CD4-positive, alpha-beta T cell treated with Interferon gamma for 1 hour (primary cell): ENCODE measurements around the gene HIVEP1.
A peak's percentile ranks its signal among the peaks of the same experiment; 100 is the strongest.
"Not testable (repeated sequence)": the region's sequence is repeated elsewhere in the genome, so short reads cannot be mapped to it uniquely, and the experiment has no call there.

Experiments
- DNase-seq: peaks from one replicate; pipeline ENCODE4 v3.0.0-alpha.2; 2020

Gene HIVEP1

DNA sequence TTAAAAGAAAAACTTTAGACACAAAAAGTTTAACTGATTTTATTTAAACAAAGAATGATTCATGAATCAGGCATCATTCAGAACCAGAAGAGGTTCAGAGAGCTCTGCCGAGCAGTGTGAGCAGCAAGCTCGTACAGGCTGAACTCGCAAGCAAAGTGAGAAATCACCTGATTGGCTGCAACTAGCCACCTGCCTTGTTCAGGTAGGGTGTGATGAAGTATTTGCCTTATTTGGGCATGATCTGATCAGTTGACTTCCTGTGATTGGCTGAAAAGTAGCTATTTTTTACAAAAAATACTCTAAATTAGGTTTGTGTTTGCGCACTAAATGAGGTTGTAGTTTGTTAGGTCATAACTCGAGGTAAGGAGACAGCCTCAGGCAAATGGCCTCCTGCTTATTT, 80.7 kb downstream of the HIVEP1 start:
- DNase-seq = no peak

DNA sequence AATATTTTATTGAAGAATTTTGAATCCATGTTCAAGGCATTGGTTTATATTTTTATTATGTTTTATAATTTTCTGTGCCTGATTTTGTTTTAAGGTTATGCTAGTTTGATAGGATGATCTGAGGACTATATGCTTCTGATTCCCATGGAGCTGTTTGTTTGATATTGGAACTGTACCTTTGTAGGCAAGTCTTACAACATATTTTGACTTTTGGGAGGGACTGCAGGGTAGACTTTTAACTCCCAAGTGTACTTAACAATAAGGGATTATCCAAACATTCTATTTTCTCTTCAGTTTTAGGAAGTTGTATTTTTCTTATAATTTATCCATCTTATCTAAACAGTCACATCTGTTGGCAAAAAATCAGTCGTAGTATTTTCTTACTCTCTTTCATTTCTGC, 82.6 kb downstream of the HIVEP1 start:
- DNase-seq = no peak

DNA sequence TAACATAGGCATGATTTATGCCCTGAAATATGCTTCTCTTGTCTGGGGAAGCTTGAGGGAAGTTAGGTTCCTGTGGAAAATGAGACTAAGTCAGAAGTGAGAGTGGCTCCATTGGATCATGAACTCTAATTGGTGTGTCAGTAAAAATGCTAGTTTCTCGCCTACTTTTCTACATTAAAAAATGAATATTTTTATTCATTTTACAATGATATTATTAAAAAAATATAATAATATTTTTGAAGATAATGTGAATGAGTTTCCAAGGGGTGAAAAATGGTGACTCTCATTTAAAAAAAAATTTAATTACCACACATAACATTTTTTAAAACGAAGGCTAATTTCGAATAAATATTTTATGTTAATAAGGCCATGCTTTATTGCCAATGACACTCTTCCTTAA, 84.2 kb downstream of the HIVEP1 start:
- no peak for DNase-seq

DNA sequence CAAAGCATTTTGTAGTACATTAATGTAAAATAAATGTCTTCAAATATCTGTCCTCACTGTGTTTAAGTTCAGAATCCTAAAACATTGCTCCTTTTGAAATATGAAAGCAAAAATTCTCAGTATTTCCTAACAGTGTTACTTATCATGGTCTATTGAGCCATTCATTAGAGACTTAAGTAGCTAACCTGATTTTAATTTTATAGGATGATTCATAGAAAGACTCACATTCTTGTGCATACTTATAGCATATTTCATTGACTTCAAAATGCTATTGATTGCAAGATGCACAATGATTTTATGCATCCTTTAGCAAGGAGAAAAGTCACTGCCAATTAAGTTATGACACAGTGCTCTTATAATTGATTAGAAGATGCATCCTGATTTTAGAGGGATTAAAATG, 85.7 kb downstream of the HIVEP1 start:
- no peak for DNase-seq

DNA sequence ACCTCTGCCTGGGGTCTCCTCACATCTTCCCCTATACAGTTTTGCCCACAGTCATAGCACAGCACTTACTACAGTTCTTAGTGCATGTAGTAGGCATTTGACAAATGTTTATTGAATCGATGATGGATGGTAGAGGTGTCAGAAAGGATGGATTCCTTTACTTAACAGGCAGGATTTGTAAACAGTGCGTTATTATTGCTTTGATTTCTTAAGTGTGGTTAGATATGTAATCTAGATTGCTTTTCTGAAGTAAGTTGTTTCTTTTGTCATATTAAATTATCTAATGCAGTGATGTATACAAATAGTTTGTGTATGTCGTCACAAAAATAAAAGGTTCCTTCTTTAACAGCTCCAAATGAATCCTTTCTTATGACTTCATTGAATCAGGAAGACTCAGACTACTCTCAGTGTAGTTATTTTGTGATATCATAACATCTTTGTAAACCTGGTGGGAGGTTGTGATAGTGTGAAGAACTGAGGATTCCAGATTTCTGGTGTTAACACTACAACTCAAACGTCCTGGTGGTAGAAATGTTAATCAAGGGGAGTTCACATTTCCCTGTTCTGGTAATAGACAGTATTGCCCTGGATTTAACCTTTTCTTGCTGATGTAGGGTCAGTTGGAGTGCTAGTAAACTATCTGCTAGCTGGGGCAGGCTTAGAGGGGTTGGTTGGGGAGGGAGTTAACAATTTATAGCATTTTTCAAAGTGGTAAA, 87.7 kb downstream of the HIVEP1 start:
- no peak for DNase-seq

DNA sequence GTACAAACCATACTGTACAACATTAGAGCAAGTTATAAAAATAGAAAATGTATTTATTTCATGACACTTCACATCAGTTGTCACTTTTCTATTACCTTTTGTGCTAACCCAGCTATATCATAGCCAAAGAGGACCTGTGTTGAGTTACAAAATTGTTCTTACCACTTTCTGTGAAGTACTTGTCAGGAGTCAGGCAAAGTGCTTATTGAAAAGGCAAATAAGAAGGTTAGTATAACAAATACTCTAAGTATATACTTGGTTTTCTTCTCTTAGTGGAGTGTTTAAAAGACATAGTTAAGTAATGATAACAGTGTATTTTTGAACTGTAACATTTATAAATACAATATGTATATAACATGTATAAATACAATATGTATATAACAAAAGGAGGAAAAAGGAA, 88.9 kb downstream of the HIVEP1 start:
- DNase-seq = no peak

DNA sequence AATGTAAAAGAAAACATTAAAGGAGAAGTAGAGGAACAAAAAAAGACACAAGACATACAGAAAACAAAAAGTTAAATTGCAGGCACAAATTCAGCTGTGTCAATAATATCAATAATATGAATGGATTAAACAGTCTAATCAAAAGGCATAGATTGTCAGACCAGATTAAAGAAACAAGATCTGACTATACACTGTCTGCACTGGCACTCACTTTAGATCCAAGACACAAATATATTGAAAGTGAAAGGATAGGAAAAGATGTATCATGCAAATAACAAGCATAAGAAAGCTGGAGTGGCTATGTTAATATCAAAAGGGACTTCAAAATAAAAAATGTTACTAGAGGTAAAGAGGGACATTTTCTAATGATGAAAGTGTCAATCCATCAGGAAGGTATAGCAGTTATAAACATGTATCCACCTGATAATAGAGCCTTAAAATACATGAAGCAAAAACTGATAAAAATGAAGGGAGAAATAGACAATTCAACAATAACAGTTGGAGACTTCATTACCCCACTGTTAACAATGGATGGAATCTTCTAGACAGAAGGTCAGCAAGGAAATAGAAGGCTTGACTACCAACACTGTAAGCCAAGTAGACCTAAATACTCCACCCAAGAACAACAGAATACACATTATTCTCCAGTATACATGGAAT, 89.7 kb downstream of the HIVEP1 start:
- no peak for DNase-seq

DNA sequence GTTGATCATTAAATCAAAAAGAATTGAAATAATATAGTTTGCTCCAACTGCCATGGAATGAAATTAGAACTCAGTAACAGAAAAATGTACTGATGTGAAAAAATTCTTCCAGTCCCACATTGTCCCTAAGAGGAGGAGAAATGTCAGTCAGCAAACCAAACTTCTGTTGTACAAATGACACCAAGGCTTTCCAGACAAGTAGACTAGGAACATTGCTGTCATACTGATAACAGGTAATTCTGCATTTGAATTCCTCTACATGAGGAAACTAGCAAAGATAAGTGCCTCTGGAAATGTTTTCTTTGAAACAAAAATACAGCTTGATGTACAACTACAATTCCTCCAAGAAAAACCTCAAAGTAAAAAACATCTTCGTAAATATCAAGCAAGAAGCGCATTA, 90.2 kb downstream of the HIVEP1 start:
- DNase-seq = no peak

DNA sequence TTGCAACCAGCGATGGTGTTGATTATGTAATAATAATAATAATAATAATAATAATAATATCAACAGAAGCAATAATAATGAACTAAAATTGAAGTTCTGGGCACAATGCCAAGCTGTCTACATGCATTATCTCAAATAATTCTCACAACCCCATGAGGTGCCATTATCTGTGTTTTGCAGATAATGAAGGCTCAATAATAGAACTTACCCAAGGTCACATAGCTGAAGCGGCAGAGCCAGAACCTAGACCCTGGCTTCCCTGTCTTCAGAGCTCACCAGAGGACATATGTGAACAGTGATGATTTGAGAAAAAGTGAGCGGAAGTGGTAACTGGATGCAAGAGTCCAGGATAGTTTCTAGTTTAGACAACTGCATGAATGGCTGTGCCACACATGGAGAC, 91.0 kb downstream of the HIVEP1 start:
- DNase-seq = no peak

DNA sequence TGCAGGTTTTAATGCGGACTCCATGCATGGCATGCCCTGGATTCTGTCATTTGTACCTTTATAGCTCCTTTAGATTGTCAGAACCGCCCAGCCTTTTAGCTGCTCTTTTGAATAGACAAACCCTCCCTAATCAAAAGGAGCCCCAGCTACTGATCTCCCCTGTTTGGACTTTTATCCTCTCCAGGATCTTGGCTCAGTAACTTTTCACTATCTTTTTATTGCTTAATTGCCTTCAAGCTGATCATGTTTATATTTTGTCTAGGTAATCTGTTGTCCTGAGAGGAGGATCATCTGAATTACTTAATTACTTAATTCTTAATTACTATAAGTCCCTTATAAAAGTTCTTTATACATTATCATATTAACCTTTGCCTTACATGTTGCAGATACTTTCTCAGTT, 93.2 kb downstream of the HIVEP1 start:
- DNase-seq = no peak

DNA sequence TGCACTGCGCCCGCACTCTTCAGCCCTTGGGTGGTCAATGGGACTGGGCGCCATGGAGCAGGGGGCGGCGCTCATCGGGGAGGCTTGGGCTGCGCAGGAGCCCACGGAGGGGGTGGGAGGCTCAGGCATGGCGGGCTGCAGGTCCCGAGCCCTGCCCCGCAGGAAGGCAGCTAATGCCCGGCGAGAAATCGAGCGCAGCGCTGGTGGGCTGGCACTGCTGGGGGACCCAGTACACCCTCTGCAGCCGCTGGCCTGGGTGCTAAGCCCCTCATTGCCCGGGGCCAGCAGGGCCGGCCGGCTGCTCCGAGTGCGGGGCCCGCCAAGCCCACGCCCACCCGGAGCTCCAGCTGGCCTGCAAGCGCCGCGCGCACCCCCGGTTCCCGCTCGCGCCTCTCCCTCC, 96.3 kb downstream of the HIVEP1 start:
- not testable (repeated sequence) for DNase-seq

DNA sequence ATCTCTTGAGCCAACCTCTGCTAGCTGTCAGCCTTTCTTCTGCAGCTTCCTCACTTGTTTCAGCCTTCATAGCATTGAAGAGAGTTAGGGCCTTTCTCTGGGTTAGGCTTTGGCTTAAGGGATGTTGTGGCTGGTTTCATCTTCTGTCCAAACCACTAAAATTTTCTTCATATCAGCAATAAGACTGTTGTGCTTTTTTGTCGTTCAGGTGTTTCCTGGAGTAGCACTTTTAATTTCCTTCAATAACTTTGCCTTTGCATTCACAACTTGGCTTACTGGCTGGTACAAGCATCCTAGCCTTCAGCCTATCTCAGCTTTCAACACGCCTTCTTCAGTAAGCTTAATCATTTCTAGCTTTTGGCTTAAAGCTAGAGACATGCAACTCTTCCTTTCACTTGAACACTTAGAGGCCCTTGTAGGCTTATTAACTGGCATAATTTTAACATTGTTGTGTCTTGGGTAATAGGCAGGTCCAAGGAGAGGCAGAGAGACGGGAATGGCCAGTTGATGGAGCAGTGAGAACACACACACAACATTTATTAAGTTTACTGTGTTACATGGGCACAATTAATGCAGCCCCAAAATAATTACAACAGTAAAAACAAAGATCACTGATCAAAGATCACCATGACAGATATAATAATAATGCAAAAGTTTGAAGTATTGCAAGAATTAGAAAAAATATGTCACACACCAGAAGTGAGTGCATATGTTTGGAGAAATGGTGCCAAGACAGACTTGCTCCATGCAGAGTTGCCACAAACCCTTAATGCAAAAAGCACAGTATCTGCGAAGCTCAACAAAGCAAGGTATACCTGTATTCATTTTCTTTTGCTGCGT, 98.6 kb downstream of the HIVEP1 start:
- DNase-seq = no peak

DNA sequence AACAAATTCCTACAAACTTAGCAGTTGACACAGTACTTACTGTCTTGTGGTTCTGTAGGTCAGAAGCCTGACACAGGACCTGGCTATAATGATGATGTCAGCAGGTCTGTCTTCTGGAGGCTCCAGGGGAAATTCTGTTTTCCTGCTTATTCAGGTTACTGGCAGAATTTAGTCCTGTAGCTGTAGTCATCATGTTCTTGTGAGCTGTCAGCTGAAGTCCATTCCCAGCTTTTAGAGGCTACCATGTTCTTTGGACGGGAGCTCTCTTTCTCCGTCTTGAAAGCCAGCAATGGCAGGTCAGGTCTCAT, 99.2 kb downstream of the HIVEP1 start:
- no peak for DNase-seq

DNA sequence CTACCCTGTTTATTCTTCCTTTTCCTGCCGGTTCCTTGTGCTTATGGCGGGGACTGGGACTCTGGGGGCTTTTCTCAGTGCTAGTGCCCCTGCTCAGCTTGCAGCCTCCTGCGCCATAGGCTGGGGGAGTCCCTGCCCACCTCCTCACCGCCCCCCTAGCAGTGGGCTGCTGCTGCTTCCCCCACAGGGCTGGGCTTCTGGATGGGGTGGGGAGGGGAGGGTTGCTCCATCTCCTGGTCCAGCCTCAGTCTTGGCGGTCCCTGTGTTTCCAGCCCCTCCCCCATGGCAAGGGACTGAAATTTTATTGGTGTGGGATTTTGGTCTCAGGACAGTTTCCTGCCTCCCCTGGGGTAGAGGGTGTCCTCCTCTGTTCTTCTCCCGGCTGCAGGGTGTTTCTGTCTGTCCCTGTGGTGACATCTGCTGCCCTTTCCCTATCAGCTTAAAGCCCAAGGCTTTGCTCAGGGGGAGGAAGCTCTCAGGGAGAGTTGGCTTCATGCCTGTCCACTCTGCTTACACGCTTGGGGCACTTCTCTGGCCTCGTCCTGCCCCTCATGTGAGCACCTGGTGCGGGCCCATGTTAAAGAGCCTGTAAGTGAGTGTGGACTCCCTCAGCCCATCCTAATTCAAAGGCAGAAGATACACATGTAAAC, 100.6 kb downstream of the HIVEP1 start:
- no peak for DNase-seq

DNA sequence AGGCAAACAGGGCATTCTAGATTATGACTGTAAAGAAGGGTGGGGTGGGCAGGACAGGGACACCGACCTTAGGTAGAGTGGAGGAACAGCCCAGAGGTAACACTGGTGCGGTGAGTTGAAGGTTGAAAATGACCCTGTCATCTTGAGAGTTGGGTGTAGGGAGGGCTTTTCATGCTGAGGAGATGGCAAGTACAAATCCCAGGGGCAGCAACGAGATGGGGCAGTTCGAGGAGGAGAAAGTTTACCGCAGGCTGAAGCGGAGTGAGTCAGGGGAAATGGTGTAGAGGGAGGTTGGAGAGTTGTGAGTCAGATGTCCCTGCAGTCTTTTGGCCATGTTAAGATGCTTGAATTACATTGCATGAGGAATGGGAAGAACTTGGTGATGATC, 101.1 kb downstream of the HIVEP1 start:
- DNase-seq = no peak

DNA sequence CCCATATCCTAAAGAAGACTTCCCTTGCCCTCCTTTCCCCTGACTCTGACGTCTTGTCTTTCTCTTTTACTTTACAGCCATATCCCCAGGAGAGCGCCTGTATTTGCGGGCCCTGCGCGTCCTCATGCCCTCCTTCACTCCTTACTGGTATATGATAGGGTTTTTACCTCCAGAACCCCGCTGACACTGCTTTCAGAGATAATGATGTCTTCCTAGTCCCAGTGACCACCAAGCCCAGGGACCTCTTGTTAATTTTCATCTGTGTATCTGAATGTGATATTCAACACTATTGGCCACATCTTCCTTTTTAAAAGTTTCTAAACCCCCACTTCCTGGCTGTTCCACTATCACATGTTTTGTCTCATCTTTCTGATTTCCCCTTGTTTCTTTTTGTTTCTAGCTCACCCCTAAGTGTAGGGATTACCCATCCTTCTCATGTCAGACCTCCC, 102.0 kb downstream of the HIVEP1 start:
- no peak for DNase-seq

DNA sequence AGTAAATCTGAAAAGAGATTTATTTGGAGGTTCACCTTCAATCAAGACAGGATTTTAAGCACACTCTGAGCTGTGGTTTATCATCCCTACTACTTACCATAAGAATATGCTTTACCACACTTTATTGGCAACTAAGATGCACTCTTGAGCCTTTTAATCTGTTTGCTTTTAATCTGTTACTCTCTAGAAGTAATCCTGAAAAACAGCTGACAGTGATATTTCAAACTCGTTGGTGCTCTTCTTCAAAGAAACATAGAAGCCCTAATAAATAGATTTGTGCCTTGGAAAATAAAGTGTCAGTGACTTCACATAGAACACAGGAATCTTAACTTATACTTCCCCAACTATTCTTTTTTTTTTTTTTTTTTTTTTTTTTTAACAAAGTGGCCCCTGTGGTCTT, 102.9 kb downstream of the HIVEP1 start:
- DNase-seq = no peak

DNA sequence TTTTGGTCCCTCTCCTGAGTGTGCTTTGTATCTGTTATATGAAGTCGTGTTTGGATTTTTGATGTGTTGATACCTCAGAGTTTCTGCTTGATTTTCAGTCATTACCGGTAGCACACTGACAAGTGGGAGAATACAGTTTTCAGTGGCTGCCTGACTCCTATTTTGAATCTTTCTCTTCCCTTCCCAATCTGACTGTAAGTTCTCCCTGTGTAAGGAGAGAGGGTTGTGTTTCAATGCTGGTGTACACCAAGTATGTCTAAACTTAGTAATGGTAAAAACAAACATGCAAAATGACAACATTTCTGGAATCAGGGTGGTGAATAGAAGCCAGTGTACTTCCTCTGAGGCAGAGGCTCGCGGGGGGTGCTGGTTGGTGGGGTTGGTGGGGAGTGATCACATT, 103.4 kb downstream of the HIVEP1 start:
- no peak for DNase-seq

DNA sequence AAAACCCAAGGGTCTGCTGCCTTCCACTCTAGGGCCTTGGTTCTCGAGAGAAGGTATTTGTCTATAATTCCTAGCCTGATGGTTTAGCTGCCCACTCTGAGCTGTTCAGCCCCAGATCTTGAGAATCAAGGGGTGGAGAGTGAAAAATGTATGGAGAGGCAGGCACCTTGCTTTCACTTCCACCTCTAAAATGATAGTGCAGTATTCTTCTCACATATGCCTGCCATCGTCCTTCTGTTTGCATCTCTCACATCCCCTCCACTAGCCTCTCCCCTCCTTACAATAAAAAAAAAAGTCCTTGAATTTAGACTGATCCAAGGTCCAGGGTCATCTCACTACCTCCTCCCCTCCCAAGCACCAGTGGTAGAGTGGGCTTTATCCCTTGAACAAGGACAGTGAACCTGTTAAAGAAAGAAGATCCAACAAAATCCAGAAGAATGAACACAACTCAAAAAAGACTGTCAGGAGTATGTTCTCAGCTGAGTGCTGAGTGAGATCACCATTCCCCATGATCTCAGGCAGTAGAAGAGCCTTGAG, 104.2 kb downstream of the HIVEP1 start:
- DNase-seq = no peak

DNA sequence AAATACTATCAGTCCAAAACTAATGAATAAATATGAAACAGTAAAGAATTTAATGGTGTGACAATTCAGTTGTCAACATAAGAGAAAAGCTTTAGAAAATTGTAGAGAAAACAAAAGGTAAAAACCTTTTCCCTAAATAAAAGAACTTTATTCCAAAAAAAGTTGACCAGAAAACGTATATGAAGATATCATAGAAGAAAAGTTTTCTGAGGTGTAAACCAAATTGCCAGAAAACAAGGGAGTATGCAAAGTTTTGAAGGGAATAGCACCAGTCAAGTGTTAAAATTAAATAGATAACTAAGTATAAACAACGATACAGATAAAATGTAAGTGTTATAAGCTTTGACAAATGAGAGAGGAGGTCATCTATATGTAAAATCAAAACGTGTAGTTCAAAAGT, 104.9 kb downstream of the HIVEP1 start:
- no peak for DNase-seq

DNA sequence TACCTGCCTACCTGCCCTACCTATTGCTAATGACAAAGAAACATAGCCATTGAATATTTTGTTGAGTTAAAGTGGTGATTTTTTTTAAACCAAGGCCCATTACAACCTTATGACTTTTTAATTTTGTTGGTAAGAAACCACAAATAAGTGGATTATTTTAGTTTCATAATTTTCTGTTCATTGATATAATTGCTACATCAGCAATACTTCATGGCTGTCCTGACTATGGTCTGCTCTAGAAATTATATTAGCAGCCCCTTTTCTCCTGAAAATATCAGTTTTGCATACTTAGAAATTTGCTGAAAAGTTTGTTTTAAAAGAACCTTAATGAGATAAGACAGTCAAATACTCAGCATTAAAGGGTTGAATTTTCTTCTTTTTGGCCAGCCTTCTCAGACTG, 106.5 kb downstream of the HIVEP1 start:
- DNase-seq = no peak

DNA sequence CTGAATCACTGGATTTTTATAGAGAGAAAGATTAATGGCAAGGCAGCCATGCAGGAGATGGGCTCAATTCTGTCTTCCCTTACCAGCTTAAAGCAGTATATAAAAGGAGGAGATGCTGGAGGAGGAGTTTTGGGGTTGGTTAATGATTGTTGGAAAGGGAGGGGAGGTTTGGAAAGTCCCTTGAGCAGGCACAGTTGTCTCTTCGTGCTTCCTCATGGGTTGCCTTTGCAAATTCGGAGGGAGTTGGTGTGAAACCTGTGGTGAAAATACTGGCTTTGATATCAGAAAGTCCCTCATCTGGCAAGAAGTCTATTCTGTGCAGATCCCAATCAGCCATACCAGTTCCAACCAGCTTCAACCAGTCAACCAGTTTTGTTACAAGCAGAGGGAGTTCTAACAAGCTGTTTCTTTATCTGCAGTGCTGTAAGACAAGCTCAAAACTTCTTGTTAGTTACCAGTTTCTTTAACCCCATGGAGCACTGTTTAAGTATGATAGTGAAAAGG, 107.0 kb downstream of the HIVEP1 start:
- DNase-seq = peak; percentile 35

DNA sequence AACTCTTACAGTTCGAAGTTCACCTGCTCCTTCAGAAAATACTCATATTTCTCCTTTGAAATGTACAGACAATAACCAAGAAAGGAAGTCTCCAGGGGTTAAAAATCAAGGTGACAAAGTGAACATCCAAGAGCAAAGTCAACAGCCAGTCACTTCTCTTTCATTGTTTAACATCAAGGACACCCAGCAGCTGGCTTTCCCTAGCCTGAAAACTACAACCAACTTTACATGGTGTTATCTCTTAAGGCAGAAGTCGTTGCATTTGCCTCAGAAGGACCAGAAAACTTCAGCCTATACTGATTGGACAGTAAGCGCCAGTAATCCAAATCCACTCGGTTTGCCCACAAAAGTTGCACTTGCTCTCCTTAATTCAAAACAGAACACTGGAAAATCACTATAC, 113.3 kb downstream of the HIVEP1 start:
- no peak for DNase-seq
